ENCODE results near the gene RNFT2.

DNA sequence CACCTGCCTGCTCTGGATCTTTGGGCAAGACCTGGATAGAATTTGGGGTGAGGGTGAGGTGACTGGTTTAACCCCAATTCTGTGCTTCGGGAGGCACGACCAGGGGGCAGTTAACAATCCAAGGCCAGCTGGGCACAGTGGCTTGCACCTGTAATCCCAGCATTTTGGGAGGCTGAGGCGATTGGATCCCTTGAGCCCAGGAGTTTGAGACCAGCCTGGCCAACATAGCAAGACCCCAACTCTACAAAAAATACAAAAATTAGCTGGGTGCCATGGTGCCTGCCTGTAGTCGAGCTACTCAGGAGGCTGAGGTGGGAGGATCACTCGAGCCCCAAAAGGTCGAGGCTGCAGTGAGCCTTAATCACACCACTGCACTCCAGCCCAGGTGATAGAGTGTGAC lies 105.0 kb downstream of the RNFT2 start:
- TF ChIP-seq, protein P1, sequence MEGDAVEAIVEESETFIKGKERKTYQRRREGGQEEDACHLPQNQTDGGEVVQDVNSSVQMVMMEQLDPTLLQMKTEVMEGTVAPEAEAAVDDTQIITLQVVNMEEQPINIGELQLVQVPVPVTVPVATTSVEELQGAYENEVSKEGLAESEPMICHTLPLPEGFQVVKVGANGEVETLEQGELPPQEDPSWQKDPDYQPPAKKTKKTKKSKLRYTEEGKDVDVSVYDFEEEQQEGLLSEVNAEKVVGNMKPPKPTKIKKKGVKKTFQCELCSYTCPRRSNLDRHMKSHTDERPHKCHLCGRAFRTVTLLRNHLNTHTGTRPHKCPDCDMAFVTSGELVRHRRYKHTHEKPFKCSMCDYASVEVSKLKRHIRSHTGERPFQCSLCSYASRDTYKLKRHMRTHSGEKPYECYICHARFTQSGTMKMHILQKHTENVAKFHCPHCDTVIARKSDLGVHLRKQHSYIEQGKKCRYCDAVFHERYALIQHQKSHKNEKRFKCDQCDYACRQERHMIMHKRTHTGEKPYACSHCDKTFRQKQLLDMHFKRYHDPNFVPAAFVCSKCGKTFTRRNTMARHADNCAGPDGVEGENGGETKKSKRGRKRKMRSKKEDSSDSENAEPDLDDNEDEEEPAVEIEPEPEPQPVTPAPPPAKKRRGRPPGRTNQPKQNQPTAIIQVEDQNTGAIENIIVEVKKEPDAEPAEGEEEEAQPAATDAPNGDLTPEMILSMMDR (IDR thresholded peaks at IDR 0.05): no peak
- TF ChIP-seq POLR2A (IDR thresholded peaks at IDR 0.05): no peak

Measured in esophagus squamous epithelium (tissue), 4 donors.